Measurements from ENCODE around the gene UCK2.
A peak's percentile ranks its signal among the peaks of the same experiment; 100 is the strongest.

UCK2 gene

DNA sequence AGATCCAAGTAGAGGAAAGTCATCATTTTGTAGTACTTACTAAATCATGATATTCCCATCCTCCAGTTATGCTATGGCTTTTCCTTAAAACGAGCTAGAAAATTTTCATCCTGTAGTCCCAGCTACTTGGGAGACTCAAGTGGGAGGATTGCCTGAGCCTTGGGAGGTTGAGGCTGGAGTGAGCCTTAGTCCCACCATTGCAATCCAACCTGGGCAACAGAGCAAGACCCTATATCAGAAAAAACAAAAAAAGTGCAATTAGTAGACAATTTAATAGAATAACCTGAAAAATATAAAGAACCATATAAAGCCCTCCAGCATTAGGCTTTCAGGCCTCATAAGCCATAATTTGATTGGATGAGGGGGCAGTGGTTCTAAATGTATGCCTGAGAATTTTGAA is 6.8 kb downstream of the UCK2 start:
- no peak for DNase-seq (ENCODE audit: low read depth, low spot score)

DNA sequence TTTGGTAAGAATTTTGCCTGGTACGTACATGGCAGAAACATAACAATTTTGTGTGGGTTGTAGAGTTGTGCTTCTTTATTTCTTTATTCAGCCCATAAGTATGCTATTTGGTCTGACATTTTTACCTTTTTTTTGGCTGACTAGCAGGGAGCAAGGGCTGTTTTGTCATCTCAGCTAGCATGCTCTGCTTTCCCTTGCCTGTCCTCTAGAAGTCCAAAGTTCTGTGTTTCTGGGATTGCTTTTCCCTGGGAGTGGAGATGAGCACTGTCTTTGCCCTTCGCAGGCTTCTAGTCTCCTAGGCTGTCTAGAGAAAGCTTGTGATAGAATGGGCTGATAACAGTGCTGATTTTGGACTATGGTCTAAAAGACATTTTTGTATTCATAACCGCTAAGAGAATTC is 7.5 kb downstream of the UCK2 start:
- no peak for DNase-seq (ENCODE audit: low read depth, low spot score)

GRCh38 chr1:165836664-165837482 is 9.5 kb downstream of the UCK2 start:
- no peak for DNase-seq (ENCODE audit: low read depth, low spot score)

DNA sequence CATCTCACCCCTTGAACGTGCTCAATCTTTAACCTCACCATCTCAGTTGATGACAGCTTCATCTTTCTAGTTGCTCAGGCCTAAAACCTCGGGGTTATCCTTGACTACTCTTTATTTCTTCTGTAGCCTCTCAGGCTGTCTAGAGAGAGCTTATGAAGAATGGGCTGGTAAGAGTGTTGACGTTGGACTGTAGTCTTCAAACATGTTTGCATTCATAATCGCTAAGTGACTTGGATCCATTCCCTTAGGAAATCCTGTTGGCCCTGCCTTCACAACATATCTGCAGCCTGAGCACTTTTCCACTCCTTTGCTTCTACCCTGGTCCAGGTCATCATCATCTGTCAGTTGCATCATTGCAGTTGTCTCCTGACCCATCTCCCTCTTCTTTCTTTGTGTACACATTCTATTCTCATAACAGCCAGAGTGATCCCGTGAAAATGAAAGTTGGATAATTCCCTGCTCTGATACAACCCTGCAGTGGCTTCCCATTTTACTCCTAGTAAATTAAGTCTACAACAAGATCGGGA is 10.5 kb downstream of the UCK2 start:
- no peak for DNase-seq (ENCODE audit: low read depth, low spot score)

- no peak for DNase-seq (ENCODE audit: low read depth, low spot score)
These were observed 13.0 kb downstream of the UCK2 start for GRCh38 chr1:165840423-165840822.

GRCh38 chr1:165841582-165842017 is 14.2 kb downstream of the UCK2 start:
- DNase-seq (ENCODE audit: low read depth, low spot score): no peak

- DNase-seq (ENCODE audit: low read depth, low spot score): no peak
These were observed 14.7 kb downstream of the UCK2 start for GRCh38 chr1:165842023-165842670.

DNA sequence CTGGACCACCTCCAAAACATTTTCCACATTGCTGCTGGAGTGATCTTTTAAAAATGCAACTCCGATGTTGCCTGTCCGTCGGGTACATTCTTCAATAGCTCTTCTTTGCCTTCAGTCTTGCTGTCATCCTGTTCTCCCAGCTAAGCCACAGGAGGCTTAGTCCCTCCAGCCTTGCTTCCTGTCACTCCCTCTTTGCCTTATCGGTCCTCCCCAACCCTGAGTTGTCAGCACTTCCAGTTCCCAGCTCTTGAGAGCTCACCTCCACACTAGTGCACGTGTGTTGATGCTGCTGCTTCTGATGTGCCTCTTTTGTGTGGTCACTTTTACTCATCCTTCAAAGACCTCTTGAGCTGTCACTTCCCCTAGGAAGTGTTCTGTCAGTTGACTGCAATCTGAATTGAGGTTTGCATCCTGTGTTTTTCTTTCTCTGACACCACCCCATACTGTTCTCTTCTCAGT is 15.3 kb downstream of the UCK2 start:
- peak; percentile 62 for DNase-seq (ENCODE audit: low read depth, low spot score)

- no peak for DNase-seq (ENCODE audit: low read depth, low spot score)
These were observed 15.9 kb downstream of the UCK2 start for GRCh38 chr1:165843304-165843703.

GRCh38 chr1:165844114-165844798 is 16.8 kb downstream of the UCK2 start:
- DNase-seq (ENCODE audit: low read depth, low spot score): no peak

DNA sequence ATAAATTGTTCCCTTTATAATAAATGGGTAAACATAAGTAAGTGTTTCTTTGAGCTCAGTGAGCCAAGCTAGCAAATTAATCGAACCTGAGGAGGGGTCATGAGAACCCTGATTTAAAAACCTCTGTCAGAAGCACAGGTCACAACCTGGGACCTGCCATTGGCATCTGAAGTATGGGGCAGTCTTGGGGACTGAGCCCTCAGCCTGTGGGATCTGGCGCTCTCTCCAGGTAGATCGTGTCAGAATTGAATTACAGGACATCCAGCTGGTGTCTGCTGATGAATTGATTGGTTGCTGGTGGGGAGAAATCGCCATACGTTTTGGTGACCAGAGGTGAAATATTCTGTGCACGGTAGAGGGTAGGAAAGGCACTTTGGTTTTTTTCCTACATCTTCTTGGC is 17.5 kb downstream of the UCK2 start:
- no peak for DNase-seq (ENCODE audit: low read depth, low spot score)

DNA sequence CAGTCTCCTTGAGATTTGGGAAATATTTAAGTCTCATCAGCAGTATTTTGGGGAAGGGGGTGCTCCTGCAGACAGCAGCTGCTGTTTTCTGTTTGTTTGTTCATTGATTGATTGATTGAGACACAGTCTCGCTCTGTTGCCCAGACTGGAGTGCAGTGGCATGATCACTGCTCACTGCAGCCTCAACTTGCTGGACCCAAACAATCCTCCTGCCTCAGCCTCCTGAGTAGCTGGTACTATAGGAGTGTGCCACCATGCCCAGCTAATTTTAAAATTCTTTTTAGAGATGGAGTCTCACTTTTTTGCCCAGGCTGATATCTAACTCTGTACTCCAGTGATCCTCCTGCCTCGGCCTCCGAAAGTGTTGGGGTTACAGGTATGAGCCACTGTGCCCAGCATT is 18.2 kb downstream of the UCK2 start:
- no peak for DNase-seq (ENCODE audit: low read depth, low spot score)

GRCh38 chr1:165845992-165846748 is 18.8 kb downstream of the UCK2 start:
- no peak for DNase-seq (ENCODE audit: low read depth, low spot score)

DNA sequence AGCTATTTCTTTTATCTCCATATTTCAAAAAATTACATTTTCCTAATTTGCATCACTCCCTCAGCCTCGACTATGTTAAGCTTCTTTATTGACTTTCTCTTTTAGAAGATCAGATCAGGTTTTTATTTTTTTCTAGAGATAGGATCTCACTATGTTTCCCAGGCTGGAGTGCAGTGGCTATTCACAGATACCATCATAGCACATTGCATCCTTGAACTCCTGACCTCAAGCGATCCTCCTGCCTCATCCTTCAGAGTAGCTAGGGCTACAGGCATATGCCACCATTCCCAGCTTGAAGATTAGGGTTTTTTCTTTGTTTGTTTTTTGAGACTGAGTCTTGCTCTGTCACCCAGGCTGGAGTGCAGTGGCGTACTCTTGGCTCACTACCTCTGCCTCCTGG is 20.1 kb downstream of the UCK2 start:
- no peak for DNase-seq (ENCODE audit: low read depth, low spot score)

DNA sequence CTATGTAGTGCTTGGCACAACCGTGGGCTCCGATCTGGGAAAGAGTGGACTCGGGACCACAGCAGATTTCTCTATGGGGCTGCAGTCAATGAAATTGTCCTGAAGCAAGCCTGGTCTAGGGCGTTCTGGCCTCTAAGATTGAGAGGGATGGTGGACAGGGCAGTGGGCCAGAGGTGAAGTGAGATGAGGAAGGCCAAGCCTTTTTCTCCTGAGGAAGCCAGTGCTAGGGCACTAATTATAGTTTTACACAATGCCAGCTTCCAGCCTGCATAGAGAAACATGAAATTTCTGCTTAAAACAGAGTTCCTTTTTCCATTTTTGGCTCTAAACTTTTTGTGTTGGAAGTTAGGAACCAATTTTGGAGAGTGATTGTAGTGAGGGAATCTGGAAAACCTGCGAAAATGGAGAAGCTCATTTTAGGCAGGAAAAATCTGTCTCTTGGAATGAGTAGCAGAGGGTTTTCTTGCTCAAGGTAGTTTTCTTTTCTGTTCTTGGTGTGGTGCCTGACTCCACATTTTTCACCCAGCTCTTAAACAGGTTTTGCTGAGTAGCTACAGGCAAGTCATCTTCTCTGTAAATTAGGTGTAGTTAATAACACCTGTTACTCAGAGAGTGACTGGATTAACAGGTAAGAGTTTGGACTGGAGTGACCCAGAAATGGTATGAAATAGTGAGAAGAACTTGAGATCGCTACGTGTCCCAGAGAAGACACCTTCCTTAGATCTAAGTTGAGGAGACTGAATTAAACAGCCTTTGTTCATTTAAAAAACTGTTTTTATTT is 22.1 kb downstream of the UCK2 start:
- DNase-seq (ENCODE audit: low read depth, low spot score): no peak

DNA sequence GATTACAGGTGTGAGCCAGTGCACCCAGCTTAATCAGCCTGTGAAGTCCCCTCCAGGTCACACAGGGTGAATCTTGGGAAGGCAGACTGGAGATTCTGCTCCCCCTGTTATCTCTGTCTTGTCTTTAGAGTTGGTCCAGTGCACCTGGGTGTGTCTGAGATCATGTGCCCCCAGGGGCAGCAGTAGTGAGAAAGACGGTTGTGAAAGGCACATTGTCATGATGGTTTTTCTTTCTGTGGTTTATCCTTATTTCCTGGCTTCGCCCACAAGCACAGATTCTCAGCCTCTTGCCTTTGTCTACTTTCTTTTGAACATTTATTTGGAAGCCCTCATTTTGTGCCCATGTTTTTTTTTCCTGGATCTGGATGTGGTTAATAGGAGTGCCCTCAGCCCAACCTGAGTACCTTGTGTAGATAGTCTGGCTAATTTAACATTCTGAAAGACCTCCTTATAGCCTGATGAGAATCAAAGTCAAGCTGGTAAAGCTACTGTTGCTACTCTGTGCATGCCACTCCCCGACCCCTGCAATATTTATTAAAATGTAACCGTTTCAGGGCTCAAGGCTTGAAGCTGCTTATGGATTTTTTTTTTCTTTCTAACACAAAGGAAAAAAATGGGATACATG is 23.7 kb downstream of the UCK2 start:
- DNase-seq (ENCODE audit: low read depth, low spot score): peak; percentile 44

- no peak for DNase-seq (ENCODE audit: low read depth, low spot score)
These were observed 25.5 kb downstream of the UCK2 start for GRCh38 chr1:165852871-165853270.

DNA sequence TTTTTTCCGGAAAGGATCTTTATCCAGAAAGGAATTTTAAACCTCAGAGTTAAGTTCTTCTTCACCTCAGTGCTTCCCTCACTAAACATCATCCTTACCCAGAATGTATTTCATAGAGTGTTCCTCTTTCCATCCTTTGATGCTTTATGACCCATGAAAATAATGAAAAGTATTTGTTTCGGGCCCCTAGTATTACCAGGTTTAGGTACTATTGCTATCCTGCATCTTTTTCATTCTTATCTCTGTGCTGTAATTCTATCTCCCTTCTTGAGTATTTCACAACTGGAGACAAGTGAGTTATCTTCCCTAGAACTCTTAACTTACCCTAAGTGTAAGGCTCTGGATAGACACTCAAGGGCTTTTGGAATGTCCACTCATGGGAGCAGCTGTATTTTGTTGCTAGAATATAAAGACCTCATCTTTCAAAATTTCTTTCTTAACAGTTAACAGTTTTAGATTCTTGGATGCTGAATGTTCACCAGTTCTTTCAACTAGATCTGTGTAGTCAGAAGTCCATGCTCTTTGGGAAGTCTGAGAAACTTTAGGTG is 26.2 kb downstream of the UCK2 start:
- DNase-seq (ENCODE audit: low read depth, low spot score): no peak

GRCh38 chr1:165854101-165854845 is 26.9 kb downstream of the UCK2 start:
- peak; percentile 64 for DNase-seq (ENCODE audit: low read depth, low spot score)

Data from ELF-1 (cell line).